Measurements from ENCODE around the gene MELTF. TPM values are rescaled to one million over a fixed set of nuclear protein-coding genes. Genes with fewer than 3 reads are reported as not detected.

MELTF gene
- total and polyA plus RNA-seq, 9 of the 15 experiments (the other 6 are each of a cell fraction or from before 2014, with no cell fraction given), result 0.35 to 10.5 (median 4.5) TPM

DNA sequence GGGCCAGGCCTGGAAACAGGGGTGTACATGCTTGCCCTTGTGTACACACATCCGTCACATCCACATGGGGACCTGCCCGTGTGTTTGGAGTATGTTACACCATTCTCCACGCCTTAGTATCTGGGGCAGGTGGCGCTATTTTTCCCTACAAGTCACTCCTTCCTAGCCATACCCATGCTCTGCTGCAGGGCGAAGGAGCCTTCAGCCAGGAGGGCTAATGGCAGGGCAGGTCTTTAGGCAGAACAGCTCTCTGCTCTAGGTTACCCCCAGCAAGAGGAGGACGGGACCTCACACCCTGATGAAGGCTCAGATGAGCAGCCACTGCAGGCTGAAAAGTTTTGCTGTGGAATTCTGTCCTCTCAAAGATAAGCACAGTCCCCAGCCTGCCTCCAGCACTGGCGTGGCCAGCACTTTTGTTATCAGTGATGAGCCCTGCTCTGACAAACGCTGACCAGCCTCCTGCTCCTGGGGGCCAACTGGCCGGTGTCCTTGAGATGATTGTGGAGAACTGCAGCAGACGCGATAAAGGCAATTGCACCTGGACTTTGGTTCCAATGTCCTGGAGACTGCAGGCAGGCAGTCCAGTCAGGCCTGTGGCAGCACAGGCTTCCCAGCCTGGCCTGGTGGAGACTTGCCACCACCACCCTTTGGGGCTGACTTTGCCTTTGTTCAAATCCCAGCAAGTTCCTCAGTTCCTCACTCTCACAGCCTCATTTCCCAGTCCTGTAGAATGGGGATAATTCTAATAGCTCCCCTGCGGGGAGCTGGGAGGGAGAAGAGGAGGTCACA is 41.2 kb downstream of the MELTF start (continued):
- TF ChIP-seq ZNF717 (CRISPR knock-in tag; IDR thresholded peaks at IDR 0.05), result no peak
- peak; percentile 81; the same call in 1 of the 2 replicates for TF ChIP-seq ZNF274 (IDR thresholded peaks at IDR 0.05; ENCODE audit: borderline replicate concordance, low read depth, low read length)
- TF ChIP-seq SMAD2 (IDR thresholded peaks at IDR 0.05; ENCODE audit: low read depth, low read length), result no peak
- TF ChIP-seq, protein P1, sequence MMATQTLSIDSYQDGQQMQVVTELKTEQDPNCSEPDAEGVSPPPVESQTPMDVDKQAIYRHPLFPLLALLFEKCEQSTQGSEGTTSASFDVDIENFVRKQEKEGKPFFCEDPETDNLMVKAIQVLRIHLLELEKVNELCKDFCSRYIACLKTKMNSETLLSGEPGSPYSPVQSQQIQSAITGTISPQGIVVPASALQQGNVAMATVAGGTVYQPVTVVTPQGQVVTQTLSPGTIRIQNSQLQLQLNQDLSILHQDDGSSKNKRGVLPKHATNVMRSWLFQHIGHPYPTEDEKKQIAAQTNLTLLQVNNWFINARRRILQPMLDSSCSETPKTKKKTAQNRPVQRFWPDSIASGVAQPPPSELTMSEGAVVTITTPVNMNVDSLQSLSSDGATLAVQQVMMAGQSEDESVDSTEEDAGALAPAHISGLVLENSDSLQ (IDR thresholded peaks at IDR 0.05), result peak; percentile 71
- no peak for TF ChIP-seq SREBF1 (IDR thresholded peaks at IDR 0.05; ENCODE audit: borderline replicate concordance, low read depth, low read length)
- peak; percentile 54 to 62 for TF ChIP-seq NRF1 (conservative IDR thresholded peaks at IDR 0.05 in 1 of 2, IDR thresholded peaks at IDR 0.05 in 1 of 2)
- peak; percentile 100 for TF ChIP-seq CBFA2T3 (IDR thresholded peaks at IDR 0.05)
- TF ChIP-seq, protein P2, sequence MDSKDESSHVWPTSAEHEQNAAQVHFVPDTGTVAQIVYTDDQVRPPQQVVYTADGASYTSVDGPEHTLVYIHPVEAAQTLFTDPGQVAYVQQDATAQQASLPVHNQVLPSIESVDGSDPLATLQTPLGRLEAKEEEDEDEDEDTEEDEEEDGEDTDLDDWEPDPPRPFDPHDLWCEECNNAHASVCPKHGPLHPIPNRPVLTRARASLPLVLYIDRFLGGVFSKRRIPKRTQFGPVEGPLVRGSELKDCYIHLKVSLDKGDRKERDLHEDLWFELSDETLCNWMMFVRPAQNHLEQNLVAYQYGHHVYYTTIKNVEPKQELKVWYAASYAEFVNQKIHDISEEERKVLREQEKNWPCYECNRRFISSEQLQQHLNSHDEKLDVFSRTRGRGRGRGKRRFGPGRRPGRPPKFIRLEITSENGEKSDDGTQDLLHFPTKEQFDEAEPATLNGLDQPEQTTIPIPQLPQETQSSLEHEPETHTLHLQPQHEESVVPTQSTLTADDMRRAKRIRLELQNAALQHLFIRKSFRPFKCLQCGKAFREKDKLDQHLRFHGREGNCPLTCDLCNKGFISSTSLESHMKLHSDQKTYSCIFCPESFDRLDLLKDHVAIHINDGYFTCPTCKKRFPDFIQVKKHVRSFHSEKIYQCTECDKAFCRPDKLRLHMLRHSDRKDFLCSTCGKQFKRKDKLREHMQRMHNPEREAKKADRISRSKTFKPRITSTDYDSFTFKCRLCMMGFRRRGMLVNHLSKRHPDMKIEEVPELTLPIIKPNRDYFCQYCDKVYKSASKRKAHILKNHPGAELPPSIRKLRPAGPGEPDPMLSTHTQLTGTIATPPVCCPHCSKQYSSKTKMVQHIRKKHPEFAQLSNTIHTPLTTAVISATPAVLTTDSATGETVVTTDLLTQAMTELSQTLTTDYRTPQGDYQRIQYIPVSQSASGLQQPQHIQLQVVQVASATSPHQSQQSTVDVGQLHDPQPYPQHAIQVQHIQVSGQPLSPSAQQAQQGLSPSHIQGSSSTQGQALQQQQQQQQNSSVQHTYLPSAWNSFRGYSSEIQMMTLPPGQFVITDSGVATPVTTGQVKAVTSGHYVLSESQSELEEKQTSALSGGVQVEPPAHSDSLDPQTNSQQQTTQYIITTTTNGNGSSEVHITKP (IDR thresholded peaks at IDR 0.05; ENCODE audit: partially characterized antibody), result no peak
- TF ChIP-seq, protein P3, sequence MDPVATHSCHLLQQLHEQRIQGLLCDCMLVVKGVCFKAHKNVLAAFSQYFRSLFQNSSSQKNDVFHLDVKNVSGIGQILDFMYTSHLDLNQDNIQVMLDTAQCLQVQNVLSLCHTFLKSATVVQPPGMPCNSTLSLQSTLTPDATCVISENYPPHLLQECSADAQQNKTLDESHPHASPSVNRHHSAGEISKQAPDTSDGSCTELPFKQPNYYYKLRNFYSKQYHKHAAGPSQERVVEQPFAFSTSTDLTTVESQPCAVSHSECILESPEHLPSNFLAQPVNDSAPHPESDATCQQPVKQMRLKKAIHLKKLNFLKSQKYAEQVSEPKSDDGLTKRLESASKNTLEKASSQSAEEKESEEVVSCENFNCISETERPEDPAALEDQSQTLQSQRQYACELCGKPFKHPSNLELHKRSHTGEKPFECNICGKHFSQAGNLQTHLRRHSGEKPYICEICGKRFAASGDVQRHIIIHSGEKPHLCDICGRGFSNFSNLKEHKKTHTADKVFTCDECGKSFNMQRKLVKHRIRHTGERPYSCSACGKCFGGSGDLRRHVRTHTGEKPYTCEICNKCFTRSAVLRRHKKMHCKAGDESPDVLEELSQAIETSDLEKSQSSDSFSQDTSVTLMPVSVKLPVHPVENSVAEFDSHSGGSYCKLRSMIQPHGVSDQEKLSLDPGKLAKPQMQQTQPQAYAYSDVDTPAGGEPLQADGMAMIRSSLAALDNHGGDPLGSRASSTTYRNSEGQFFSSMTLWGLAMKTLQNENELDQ (CRISPR knock-in tag; IDR thresholded peaks at IDR 0.05; ENCODE audit: borderline replicate concordance), result no peak
- TF ChIP-seq TEAD4 (IDR thresholded peaks at IDR 0.05; ENCODE audit: low read length), result peak; percentile 99
- no peak for TF ChIP-seq TEAD4 (CRISPR knock-in tag; IDR thresholded peaks at IDR 0.05; ENCODE audit: borderline replicate concordance)
- no peak for TF ChIP-seq ZNF57 (CRISPR knock-in tag; IDR thresholded peaks at IDR 0.05)
- no peak for TF ChIP-seq BRCA1 (IDR thresholded peaks at IDR 0.05)
- TF ChIP-seq BRCA1 (CRISPR knock-in tag; IDR thresholded peaks at IDR 0.05), result no peak
- no peak for TF ChIP-seq ZC3H4 (CRISPR knock-in tag; IDR thresholded peaks at IDR 0.05; ENCODE audit: borderline replicate concordance)
- TF ChIP-seq CCAR2 (IDR thresholded peaks at IDR 0.05; ENCODE audit: low read depth, low read length), result no peak
- peak; percentile 100 for TF ChIP-seq CBFA2T2 (conservative IDR thresholded peaks at IDR 0.05)
- TF ChIP-seq PYGO2 (tag; IDR thresholded peaks at IDR 0.05), result no peak
- TF ChIP-seq, protein P4, sequence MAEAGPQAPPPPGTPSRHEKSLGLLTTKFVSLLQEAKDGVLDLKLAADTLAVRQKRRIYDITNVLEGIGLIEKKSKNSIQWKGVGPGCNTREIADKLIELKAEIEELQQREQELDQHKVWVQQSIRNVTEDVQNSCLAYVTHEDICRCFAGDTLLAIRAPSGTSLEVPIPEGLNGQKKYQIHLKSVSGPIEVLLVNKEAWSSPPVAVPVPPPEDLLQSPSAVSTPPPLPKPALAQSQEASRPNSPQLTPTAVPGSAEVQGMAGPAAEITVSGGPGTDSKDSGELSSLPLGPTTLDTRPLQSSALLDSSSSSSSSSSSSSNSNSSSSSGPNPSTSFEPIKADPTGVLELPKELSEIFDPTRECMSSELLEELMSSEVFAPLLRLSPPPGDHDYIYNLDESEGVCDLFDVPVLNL (CRISPR knock-in tag; IDR thresholded peaks at IDR 0.05; ENCODE audit: low read depth), result no peak
- TF ChIP-seq ZNF143 (CRISPR knock-in tag; IDR thresholded peaks at IDR 0.05), result no peak
- TF ChIP-seq NR1H2 (CRISPR knock-in tag; IDR thresholded peaks at IDR 0.05), result no peak
- no peak; the same call in 1 of the 2 replicates for TF ChIP-seq ZNF445 (CRISPR knock-in tag; IDR thresholded peaks at IDR 0.05; ENCODE audit: low read depth)

Data from K562 (cell line).